Stromal cell of bone marrow (primary cell): Measurements from ENCODE around the gene CHTOP.
"Not testable (repeated sequence)": the region's sequence is repeated elsewhere in the genome, so short reads cannot be mapped to it uniquely, and the experiment has no call there.

Experiments
- DNase-seq: peaks from one replicate; pipeline ENCODE4 v3.0.0-alpha.2; 2012; ENCODE audit warnings: low read depth

Gene CHTOP

GRCh38 chr1:153659175-153659534 is 25.3 kb downstream of the CHTOP start:
- DNase-seq, result no peak

GRCh38 chr1:153659656-153660055 is 25.8 kb downstream of the CHTOP start:
- DNase-seq, result no peak

GRCh38 chr1:153661111-153661708 is 27.3 kb downstream of the CHTOP start:
- no peak for DNase-seq

GRCh38 chr1:153662269-153662668 is 28.4 kb downstream of the CHTOP start:
- DNase-seq, result no peak

- DNase-seq, result no peak
Measured at GRCh38 chr1:153663211-153663610, 29.3 kb downstream of the CHTOP start.

GRCh38 chr1:153667439-153667838 is 33.6 kb downstream of the CHTOP start:
- DNase-seq, result no peak

GRCh38 chr1:153668672-153669071 is 34.8 kb downstream of the CHTOP start:
- DNase-seq, result not testable (repeated sequence)

GRCh38 chr1:153669606-153670005 is 35.7 kb downstream of the CHTOP start:
- DNase-seq, result no peak

- no peak for DNase-seq
Measured at GRCh38 chr1:153670257-153670858, 36.5 kb downstream of the CHTOP start.

- DNase-seq, result peak; percentile 99
Measured at GRCh38 chr1:153670859-153671627, 37.2 kb downstream of the CHTOP start, which contains the start of gene ILF2. ILF2 (minus strand) TSS chr1:153670993; CDS start chr1:153670922, 71 bp downstream.

GRCh38 chr1:153671628-153672353 is 37.9 kb downstream of the CHTOP start:
- not testable (repeated sequence) for DNase-seq

- no peak for DNase-seq
Measured at GRCh38 chr1:153673511-153673910, 39.6 kb downstream of the CHTOP start.

- no peak for DNase-seq
Measured at GRCh38 chr1:153677718-153678518, 44.1 kb downstream of the CHTOP start.

GRCh38 chr1:153678519-153679336 is 44.9 kb downstream of the CHTOP start, which contains the start of gene NPR1:
NPR1 (plus strand) TSS chr1:153678688; CDS start chr1:153679109, 421 bp downstream.
- no peak for DNase-seq

- no peak for DNase-seq
Measured at GRCh38 chr1:153679337-153680119, 45.7 kb downstream of the CHTOP start.

- DNase-seq, result no peak
Measured at GRCh38 chr1:153680120-153680403, 46.2 kb downstream of the CHTOP start.

- no peak for DNase-seq
Measured at GRCh38 chr1:153682730-153683129, 48.9 kb downstream of the CHTOP start.

GRCh38 chr1:153683854-153684253 is 50.0 kb downstream of the CHTOP start:
- no peak for DNase-seq

GRCh38 chr1:153684892-153685291 is 51.0 kb downstream of the CHTOP start:
- DNase-seq, result no peak
